K562 (cell line): ENCODE results near the gene MACROD2. TPM values are rescaled to one million over a fixed set of nuclear protein-coding genes. Genes with fewer than 3 reads are reported as not detected.

ENCODE experiments used
- ATAC-seq: fragments of 200-7000 bp; cut with Tn5 transposase; 3 replicates; pipeline ENCODE4 v1.9.1; 2020; ENCODE audit warnings: moderate library complexity
- BruUV-seq: library from RNA; stranded (reverse); fragments of 400-500 nt; replicated peaks from 2 replicates; lab custom pipeline; 2021; lab: Mats Ljungman, UMichigan
- CTCF ChIA-PET: fragments of 300-600 bp; formaldehyde crosslinking; extraction: SDS; loops from one replicate; lab custom pipeline; 2021; ENCODE audit warnings: low intra/inter-chr PET ratio; lab: Yijun Ruan, JAX
- POLR2A ChIA-PET: fragments of 300-600, 350-650 bp; sonication (Branson Sonifier 250); formaldehyde crosslinking; extraction: SDS; loops from one replicate; lab custom pipeline; 2021; ENCODE audit warnings: antibody characterized with exemption, inconsistent platforms; lab: Yijun Ruan, JAX
- DNase-seq, 4 experiments: peaks; one replicate each; pipeline versions ENCODE4 v3.0.0 to v3.0.0-alpha.2; 2011 to 2018; ENCODE audit warnings: low spot score in 3 of 4, mixed read lengths in 3 of 4; ENCODE audit errors: extremely low read depth in 1 of 4
- FAIRE-seq: peaks from 2 replicates; lab custom pipeline; 2011; peaks lifted over from hg19 to GRCh38; lab: Jason Lieb, UNC
- H2AFZ ChIP-seq: 2 replicates; pipeline ENCODE4 v1.6.0; 2011; ENCODE audit warnings: low read depth, low read length, control low read depth, inconsistent platforms
- H3K27ac ChIP-seq: fragments of 200-600 bp; 3 replicates; pipeline ENCODE4 v1.8.0; 2011; ENCODE audit warnings: low read depth, mild to moderate bottlenecking, control low read depth, inconsistent platforms, low read length, moderate library complexity, mixed read lengths; ENCODE audit errors: extremely low read depth
- H3K27me3 ChIP-seq, 2 experiments: fragments of 300-600 bp in 1 of 2; 2 replicates in 1 of 2; 3 replicates in 1 of 2; pipeline versions ENCODE4 v1.6.0 to v1.8.0; 2011; ENCODE audit warnings: inconsistent platforms in 2 of 2, low read length in 2 of 2, mild to moderate bottlenecking in 1 of 2, mixed read lengths in 1 of 2, moderate library complexity in 1 of 2; ENCODE audit not compliant: control insufficient read depth in 2 of 2, insufficient read depth in 2 of 2
- H3K36me3 ChIP-seq: fragments of 300-600 bp; 3 replicates; pipeline ENCODE4 v1.8.0; 2011; ENCODE audit warnings: mild to moderate bottlenecking, low read length, inconsistent platforms; ENCODE audit not compliant: control insufficient read depth, insufficient read depth
- H3K4me1 ChIP-seq, 2 experiments: fragments of 200-600 bp in 1 of 2; replicated peaks in 1 of 2; 2 replicates in 1 of 2; 3 replicates in 1 of 2; pipeline versions ENCODE4 v1.5.1 to v1.8.0; 2011; ENCODE audit warnings: inconsistent platforms in 2 of 2, low read length in 2 of 2, mild to moderate bottlenecking in 1 of 2, mixed read lengths in 1 of 2, moderate library complexity in 1 of 2; ENCODE audit not compliant: control insufficient read depth in 2 of 2, insufficient read depth in 2 of 2
- H3K4me2 ChIP-seq: 2 replicates; pipeline ENCODE4 v1.6.1; 2011; ENCODE audit warnings: low read length, control low read depth, inconsistent platforms, mixed read lengths; ENCODE audit not compliant: insufficient read depth
- H3K4me3 ChIP-seq: fragments of 200-600 bp; sonication (generic), shearing (Covaris generic); 2 replicates; pipeline ENCODE4 v1.5.1; 2016; ENCODE audit warnings: control low read depth, inconsistent platforms
- H3K79me2 ChIP-seq: fragments of 200-600 bp; 3 replicates; pipeline ENCODE4 v1.8.0; 2011; ENCODE audit warnings: low read length, inconsistent platforms; ENCODE audit not compliant: control insufficient read depth, insufficient read depth
- H3K9ac ChIP-seq, 2 experiments: 2 replicates each; pipeline versions ENCODE4 v1.6.0 to v1.6.1; 2011; ENCODE audit warnings: low read depth in 2 of 2, low read length in 2 of 2, control low read depth in 1 of 2, inconsistent platforms in 1 of 2, mild to moderate bottlenecking in 1 of 2, mixed read lengths in 1 of 2; ENCODE audit not compliant: insufficient read depth in 1 of 2
- H3K9me1 ChIP-seq: one replicate; pipeline ENCODE4 v1.6.0; 2011; ENCODE audit warnings: inconsistent platforms, mild to moderate bottlenecking, low read length, moderate library complexity; ENCODE audit not compliant: control insufficient read depth, insufficient read depth
- H3K9me3 ChIP-seq: replicated peaks from 2 replicates; pipeline ENCODE4 v1.5.1; 2011; ENCODE audit warnings: low read depth, low read length, inconsistent platforms; ENCODE audit not compliant: control insufficient read depth, insufficient read depth
- H4K20me1 ChIP-seq: replicated peaks from 2 replicates; pipeline ENCODE4 v1.6.1; 2011; ENCODE audit warnings: low read length, inconsistent platforms, mixed read lengths; ENCODE audit not compliant: control insufficient read depth, insufficient read depth
- ATF3 ChIP-seq, 2 experiments: fragments of 450-650 bp in 1 of 2; sonication (generic) in 1 of 2; formaldehyde crosslinking in 1 of 2; IDR thresholded peaks in 1 of 2; conservative IDR thresholded peaks in 1 of 2; 2 replicates each; pipeline versions ENCODE4 v1.6.1 to v1.8.1; 2016 to 2023; ENCODE audit warnings: mild to moderate bottlenecking in 2 of 2, moderate library complexity in 2 of 2, inconsistent platforms in 1 of 2, missing genetic modification reagents in 1 of 2
- BRF1 ChIP-seq: IDR thresholded peaks from 3 replicates; pipeline ENCODE4 v1.6.1; 2011; ENCODE audit warnings: borderline replicate concordance, mild to moderate bottlenecking; ENCODE audit not compliant: insufficient read length; ENCODE audit errors: extremely low read depth
- CREB1 ChIP-seq, 2 experiments: sonication (generic) in 1 of 2; formaldehyde crosslinking in 1 of 2; IDR thresholded peaks; 2 replicates each; pipeline versions ENCODE4 v1.6.1 to v1.8.0; 2012 to 2022; ENCODE audit warnings: inconsistent platforms in 1 of 2, mild to moderate bottlenecking in 1 of 2, missing genetic modification reagents in 1 of 2, moderate library complexity in 1 of 2
- KAT8 ChIP-seq: fragments of 450-650 bp; IDR thresholded peaks from 2 replicates; pipeline ENCODE4 v1.6.1; 2016; ENCODE audit warnings: low read depth, mild to moderate bottlenecking
- NFATC3 ChIP-seq: fragments of 450-650 bp; IDR thresholded peaks from 2 replicates; pipeline ENCODE4 v1.6.1; 2017; ENCODE audit warnings: mild to moderate bottlenecking
- POLR2AphosphoS2 ChIP-seq: IDR thresholded peaks from 2 replicates; pipeline ENCODE4 v1.6.1; 2012; ENCODE audit warnings: low read length, improper control_type of control experiment
- ZNF75A ChIP-seq: fragments of 450-650 bp; formaldehyde crosslinking; IDR thresholded peaks from 2 replicates; pipeline ENCODE4 v1.4.0; 2020; ENCODE audit warnings: mild to moderate bottlenecking
- WGBS: fragments of 100-300 bp; shearing (Covaris generic); methylation state at CpG from one replicate; pipeline ENCODE4 v1.1.6; 2016; ENCODE audit warnings: low coverage, mixed read lengths; ENCODE audit not compliant: insufficient coverage; ENCODE audit errors: missing lambda C conversion rate; 5-methylcytosine and 5-hydroxymethylcytosine counted together
- in situ Hi-C: fragments of 300-500 bp; cut with MboI; formaldehyde crosslinking; loops from 4 replicates; pipeline ENCODE4 v1.15.0; 2018; ENCODE audit warnings: inconsistent platforms, mixed read lengths
- intact Hi-C: fragments of 100-400 bp; cut with micrococcal nuclease; formaldehyde crosslinking; loops from 2 replicates; pipeline ENCODE4 v1.14.2; 2022
- polyA plus RNA-seq, 8 experiments: library from polyadenylated mRNA; depleted of rRNA in 4 of 8; stranded (reverse) in 5 of 8; unstranded in 3 of 8; fragments of >200 nt; fragmentation: Nextera tagmentation in 2 of 8; fragmentation: Illumina TruSeq in 1 of 8; extraction: Ambion mirVana in 2 of 8; extraction: Trizol in 1 of 8; gene quantifications; 2 replicates each; pipeline versions ENCODE4 v1.2.1 to v1.2.3, GENCODE V29; 2011 to 2014; ENCODE audit warnings: inconsistent platforms in 1 of 8, missing spikeins in 1 of 8
- total RNA-seq, 7 experiments: library from RNA; depleted of rRNA in 6 of 7; stranded (reverse); fragments of >200 nt in 6 of 7; fragmentation: Illumina TruSeq in 2 of 7; extraction: Trizol in 2 of 7; gene quantifications; 2 replicates each; pipeline versions ENCODE4 v1.2.1 to v1.2.3, GENCODE V29; 2011 to 2021; ENCODE audit warnings: low replicate concordance in 1 of 7
- TF ChIP-seq, protein P1 (sequence below): fragments of 450-650 bp; IDR thresholded peaks from 2 replicates; pipeline ENCODE4 v1.6.1; 2016; ENCODE audit warnings: missing biosample characterization, missing genetic modification characterization
- TF ChIP-seq, protein P2 (sequence below): sonication (generic); formaldehyde crosslinking; IDR thresholded peaks from 2 replicates; pipeline ENCODE4 v1.8.0; 2022; ENCODE audit warnings: mild to moderate bottlenecking, missing genetic modification reagents
- TF ChIP-seq, protein P3 (sequence below): fragments of 250-450 bp; sonication (Bioruptor Pico); IDR thresholded peaks from 2 replicates; pipeline ENCODE4 v1.5.0; 2021

Gene MACROD2
- total and polyA plus RNA-seq, 9 of the 15 experiments (the other 6 are each of a cell fraction or from before 2014, with no cell fraction given): not detected

GRCh38 chr20:16050366-16050765, 2055.1 kb downstream of the MACROD2 start (continued):
- TF ChIP-seq, protein P1, sequence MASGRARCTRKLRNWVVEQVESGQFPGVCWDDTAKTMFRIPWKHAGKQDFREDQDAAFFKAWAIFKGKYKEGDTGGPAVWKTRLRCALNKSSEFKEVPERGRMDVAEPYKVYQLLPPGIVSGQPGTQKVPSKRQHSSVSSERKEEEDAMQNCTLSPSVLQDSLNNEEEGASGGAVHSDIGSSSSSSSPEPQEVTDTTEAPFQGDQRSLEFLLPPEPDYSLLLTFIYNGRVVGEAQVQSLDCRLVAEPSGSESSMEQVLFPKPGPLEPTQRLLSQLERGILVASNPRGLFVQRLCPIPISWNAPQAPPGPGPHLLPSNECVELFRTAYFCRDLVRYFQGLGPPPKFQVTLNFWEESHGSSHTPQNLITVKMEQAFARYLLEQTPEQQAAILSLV (tag): no peak
- TF ChIP-seq, protein P2, sequence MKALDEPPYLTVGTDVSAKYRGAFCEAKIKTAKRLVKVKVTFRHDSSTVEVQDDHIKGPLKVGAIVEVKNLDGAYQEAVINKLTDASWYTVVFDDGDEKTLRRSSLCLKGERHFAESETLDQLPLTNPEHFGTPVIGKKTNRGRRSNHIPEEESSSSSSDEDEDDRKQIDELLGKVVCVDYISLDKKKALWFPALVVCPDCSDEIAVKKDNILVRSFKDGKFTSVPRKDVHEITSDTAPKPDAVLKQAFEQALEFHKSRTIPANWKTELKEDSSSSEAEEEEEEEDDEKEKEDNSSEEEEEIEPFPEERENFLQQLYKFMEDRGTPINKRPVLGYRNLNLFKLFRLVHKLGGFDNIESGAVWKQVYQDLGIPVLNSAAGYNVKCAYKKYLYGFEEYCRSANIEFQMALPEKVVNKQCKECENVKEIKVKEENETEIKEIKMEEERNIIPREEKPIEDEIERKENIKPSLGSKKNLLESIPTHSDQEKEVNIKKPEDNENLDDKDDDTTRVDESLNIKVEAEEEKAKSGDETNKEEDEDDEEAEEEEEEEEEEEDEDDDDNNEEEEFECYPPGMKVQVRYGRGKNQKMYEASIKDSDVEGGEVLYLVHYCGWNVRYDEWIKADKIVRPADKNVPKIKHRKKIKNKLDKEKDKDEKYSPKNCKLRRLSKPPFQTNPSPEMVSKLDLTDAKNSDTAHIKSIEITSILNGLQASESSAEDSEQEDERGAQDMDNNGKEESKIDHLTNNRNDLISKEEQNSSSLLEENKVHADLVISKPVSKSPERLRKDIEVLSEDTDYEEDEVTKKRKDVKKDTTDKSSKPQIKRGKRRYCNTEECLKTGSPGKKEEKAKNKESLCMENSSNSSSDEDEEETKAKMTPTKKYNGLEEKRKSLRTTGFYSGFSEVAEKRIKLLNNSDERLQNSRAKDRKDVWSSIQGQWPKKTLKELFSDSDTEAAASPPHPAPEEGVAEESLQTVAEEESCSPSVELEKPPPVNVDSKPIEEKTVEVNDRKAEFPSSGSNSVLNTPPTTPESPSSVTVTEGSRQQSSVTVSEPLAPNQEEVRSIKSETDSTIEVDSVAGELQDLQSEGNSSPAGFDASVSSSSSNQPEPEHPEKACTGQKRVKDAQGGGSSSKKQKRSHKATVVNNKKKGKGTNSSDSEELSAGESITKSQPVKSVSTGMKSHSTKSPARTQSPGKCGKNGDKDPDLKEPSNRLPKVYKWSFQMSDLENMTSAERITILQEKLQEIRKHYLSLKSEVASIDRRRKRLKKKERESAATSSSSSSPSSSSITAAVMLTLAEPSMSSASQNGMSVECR (CRISPR knock-in tag): no peak
- TF ChIP-seq, all 486 proteins: peak for 0

GRCh38 chr20:16051968-16052367, 2056.7 kb downstream of the MACROD2 start:
- Histone ChIP-seq H3K4me2 (no peak overlapping the region), H3K36me3 (no peaks in the 10 kb centered on the region), H3K4me1 (no peaks in the 10 kb centered on the region), H3K79me2 (no peaks in the 10 kb centered on the region), H3K9ac (no peak overlapping the region), H3K4me3 (no peak overlapping the region), H3K9me1 (no peaks in the 10 kb centered on the region), H4K20me1 (no peaks in the 10 kb centered on the region), H3K27me3 (no peaks in the 10 kb centered on the region), H2AFZ (no peak overlapping the region), H3K27ac (no peak overlapping the region), H3K9me3 (no peaks in the 10 kb centered on the region)
- CTCF ChIA-PET: no interaction called here
- TF ChIP-seq ZNF75A (CRISPR knock-in tag) (no peak), POLR2AphosphoS2 (no peak), CREB1 (IDR thresholded peaks at IDR 0.05) (no peak), CREB1 (CRISPR knock-in tag; IDR thresholded peaks at IDR 0.05) (no peak), BRF1 (no peak), NFATC3 (no peak), ATF3 (IDR thresholded peaks at IDR 0.05) (no peak), ATF3 (CRISPR knock-in tag; conservative IDR thresholded peaks at IDR 0.05) (no peak), KAT8 (no peak)
- TF ChIP-seq, protein P3, sequence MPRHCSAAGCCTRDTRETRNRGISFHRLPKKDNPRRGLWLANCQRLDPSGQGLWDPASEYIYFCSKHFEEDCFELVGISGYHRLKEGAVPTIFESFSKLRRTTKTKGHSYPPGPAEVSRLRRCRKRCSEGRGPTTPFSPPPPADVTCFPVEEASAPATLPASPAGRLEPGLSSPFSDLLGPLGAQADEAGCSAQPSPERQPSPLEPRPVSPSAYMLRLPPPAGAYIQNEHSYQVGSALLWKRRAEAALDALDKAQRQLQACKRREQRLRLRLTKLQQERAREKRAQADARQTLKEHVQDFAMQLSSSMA (CRISPR knock-in tag): no peak
- FAIRE-seq: no peak
- WGBS: 0% methylated on average over 1 of the region's 1 CpG
- BruUV-seq: no TSS peak
- intact Hi-C loops (no loop called here), in situ Hi-C loops (no loop called here)
- POLR2A ChIA-PET: no interaction called here
- no peak for DNase-seq
- ATAC-seq: no peak
